ENCODE data around the gene RNF133.

Gene RNF133

GRCh38 chr7:122699017-122699416, at the start of gene RNF133:
RNF133 (minus strand) TSS chr7:122699117; CDS start chr7:122698918, 199 bp downstream.
- DNase-seq (ENCODE audit: low spot score): no peak

GRCh38 chr7:122748195-122748594, 49.3 kb upstream of the RNF133 start:
- DNase-seq (ENCODE audit: low spot score): no peak

- no peak for DNase-seq (ENCODE audit: low spot score)
These were observed 48.0 kb upstream of the RNF133 start for GRCh38 chr7:122746948-122747347.

GRCh38 chr7:122743211-122743610, 44.3 kb upstream of the RNF133 start:
- no peak for DNase-seq (ENCODE audit: low spot score)

- no peak for DNase-seq (ENCODE audit: low spot score)
These were observed 40.0 kb upstream of the RNF133 start for GRCh38 chr7:122738947-122739346.

- DNase-seq (ENCODE audit: low spot score): no peak
These were observed 37.3 kb upstream of the RNF133 start for GRCh38 chr7:122736183-122736582.

GRCh38 chr7:122727759-122728158, 28.8 kb upstream of the RNF133 start:
- DNase-seq (ENCODE audit: low spot score): no peak

- DNase-seq (ENCODE audit: low spot score): no peak
These were observed 28.4 kb upstream of the RNF133 start for GRCh38 chr7:122727354-122727753.

- no peak for DNase-seq (ENCODE audit: low spot score)
These were observed 28.0 kb upstream of the RNF133 start for GRCh38 chr7:122726881-122727280.

- no peak for DNase-seq (ENCODE audit: low spot score)
These were observed 25.4 kb upstream of the RNF133 start for GRCh38 chr7:122724366-122724765.

- no peak for DNase-seq (ENCODE audit: low spot score)
These were observed 20.2 kb upstream of the RNF133 start for GRCh38 chr7:122719010-122719578.

GRCh38 chr7:122717356-122718089, 18.6 kb upstream of the RNF133 start:
- no peak for DNase-seq (ENCODE audit: low spot score)

GRCh38 chr7:122715183-122715582, 16.3 kb upstream of the RNF133 start:
- no peak for DNase-seq (ENCODE audit: low spot score)

- no peak for DNase-seq (ENCODE audit: low spot score)
These were observed 12.0 kb upstream of the RNF133 start for GRCh38 chr7:122710916-122711315.

GRCh38 chr7:122709930-122710646, 11.2 kb upstream of the RNF133 start:
- no peak for DNase-seq (ENCODE audit: low spot score)

GRCh38 chr7:122706836-122707235, 7.9 kb upstream of the RNF133 start:
- no peak for DNase-seq (ENCODE audit: low spot score)

GRCh38 chr7:122702872-122703510, 4.1 kb upstream of the RNF133 start, which contains the start of gene RNF148:
RNF148 (minus strand) TSS chr7:122702922; CDS start chr7:122702750, 172 bp downstream.
- DNase-seq (ENCODE audit: low spot score): no peak

GRCh38 chr7:122695816-122696215, 3.1 kb downstream of the RNF133 start:
- DNase-seq (ENCODE audit: low spot score): no peak

GRCh38 chr7:122694697-122695096, 4.2 kb downstream of the RNF133 start:
- DNase-seq (ENCODE audit: low spot score): no peak

- no peak for DNase-seq (ENCODE audit: low spot score)
These were observed 6.1 kb downstream of the RNF133 start for GRCh38 chr7:122692769-122693309.

GRCh38 chr7:122691569-122692235, 7.2 kb downstream of the RNF133 start:
- DNase-seq (ENCODE audit: low spot score): no peak
